ENCODE measurements around the gene ARSG. TPM values are rescaled to one million over a fixed set of nuclear protein-coding genes. Genes with fewer than 3 reads are reported as not detected.

ARSG gene
- total and polyA plus RNA-seq, 2 experiments from 2014 or later = 1.7 to 5.1 TPM

GRCh38 chr17:68389041-68389440, 97.7 kb downstream of the ARSG start (continued):
- no peak for TF ChIP-seq ZNF462 (CRISPR knock-in tag; IDR thresholded peaks at IDR 0.05)
- no peak for TF ChIP-seq POLR2AphosphoS5 (IDR thresholded peaks at IDR 0.05; ENCODE audit: low read depth)

GRCh38 chr17:68390888-68391545, 99.7 kb downstream of the ARSG start:
- ATAC-seq (no peak), DNase-seq (ENCODE audit: low spot score) (no peak)
- H3K36me3 Mint-ChIP-seq (ENCODE audit: low read depth) = peaks cover 6% of the 10 kb centered on the region; the same call in 2 of the 3 replicates
- H3K9me3 Mint-ChIP-seq = peaks cover 6% of the 10 kb centered on the region; the same call in 2 of the 3 replicates
- H3K9me2 ChIP-seq (ENCODE audit: insufficient read depth) = no peaks in the 10 kb centered on the region
- H4K20me1 ChIP-seq (replicated peaks; ENCODE audit: insufficient read depth) = no peaks in the 10 kb centered on the region
- H3K4me1 ChIP-seq (ENCODE audit: insufficient read depth) = no peaks in the 10 kb centered on the region
- no peak overlapping the region for H2AFZ ChIP-seq
- H3K4me1 Mint-ChIP-seq = no peaks in the 10 kb centered on the region; the same call in 2 of the 3 replicates
- TF ChIP-seq ETS1 (IDR thresholded peaks at IDR 0.05) = no peak
- no peak for TF ChIP-seq EZH2 (IDR thresholded peaks at IDR 0.05; ENCODE audit: low read depth, unreplicated experiment)
- H3K4me2 ChIP-seq = no peak overlapping the region
- no peaks in the 10 kb centered on the region for H3K79me2 ChIP-seq (replicated peaks; ENCODE audit: insufficient read depth)
- no peaks in the 10 kb centered on the region for H3K36me3 ChIP-seq (ENCODE audit: insufficient read depth)
- H3F3A ChIP-seq (replicated peaks; ENCODE audit: low read depth) = no peaks in the 10 kb centered on the region
- H3K27me3 ChIP-seq (ENCODE audit: insufficient read depth) = no peaks in the 10 kb centered on the region
- no peak overlapping the region for H3K4me3 ChIP-seq
- no peak overlapping the region for H3K27ac Mint-ChIP-seq
- H3K27me3 Mint-ChIP-seq (ENCODE audit: insufficient read depth, low read depth, poor library complexity) = peaks cover 4% of the 10 kb centered on the region
- no peak overlapping the region for H3K4me3 Mint-ChIP-seq
- H3K27ac ChIP-seq (ENCODE audit: low read depth) = no peak overlapping the region
